GM19099 (cell line): ENCODE measurements around the gene FITM1.
A peak's percentile ranks its signal among the peaks of the same experiment; 100 is the strongest.

Source experiments
- POLR2A ChIP-seq: IDR thresholded peaks from 3 replicates; pipeline ENCODE4 v1.6.1; 2011; ENCODE audit warnings: low read depth; ENCODE audit not compliant: insufficient read length; ENCODE audit errors: extremely low read depth

FITM1 gene

DNA sequence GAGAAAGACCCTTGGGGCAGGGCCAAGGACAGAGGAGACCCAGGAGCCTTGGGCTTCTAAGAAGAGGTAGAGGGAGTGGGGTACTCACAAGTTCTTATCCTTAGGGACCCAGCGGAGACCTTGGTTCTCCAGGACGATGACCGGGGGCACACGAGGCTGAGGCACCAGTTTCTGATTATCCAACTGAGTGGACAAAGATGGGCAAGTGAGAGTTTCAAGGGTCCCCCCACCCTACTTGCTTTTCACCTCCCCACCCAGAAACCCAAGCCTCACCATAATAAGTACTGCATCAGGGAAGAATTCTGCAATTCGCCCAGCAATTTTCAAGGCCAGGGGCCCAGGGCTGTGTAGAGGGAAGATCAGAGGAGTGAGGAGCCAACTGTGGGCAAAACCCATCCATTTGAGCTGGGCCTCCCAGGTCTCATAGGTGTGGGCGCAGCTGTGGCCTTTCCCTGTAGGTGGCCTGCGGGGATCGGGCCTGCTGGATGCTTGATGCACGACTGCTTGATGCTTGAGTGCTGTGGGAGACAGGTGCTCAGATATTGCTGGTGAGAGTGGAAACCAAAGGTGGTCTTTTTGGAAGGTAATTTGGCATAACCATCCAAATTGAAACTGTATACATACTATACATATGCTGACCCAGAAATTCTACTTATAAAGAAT, 8.9 kb downstream of the FITM1 start:
- no peak for TF ChIP-seq POLR2A

DNA sequence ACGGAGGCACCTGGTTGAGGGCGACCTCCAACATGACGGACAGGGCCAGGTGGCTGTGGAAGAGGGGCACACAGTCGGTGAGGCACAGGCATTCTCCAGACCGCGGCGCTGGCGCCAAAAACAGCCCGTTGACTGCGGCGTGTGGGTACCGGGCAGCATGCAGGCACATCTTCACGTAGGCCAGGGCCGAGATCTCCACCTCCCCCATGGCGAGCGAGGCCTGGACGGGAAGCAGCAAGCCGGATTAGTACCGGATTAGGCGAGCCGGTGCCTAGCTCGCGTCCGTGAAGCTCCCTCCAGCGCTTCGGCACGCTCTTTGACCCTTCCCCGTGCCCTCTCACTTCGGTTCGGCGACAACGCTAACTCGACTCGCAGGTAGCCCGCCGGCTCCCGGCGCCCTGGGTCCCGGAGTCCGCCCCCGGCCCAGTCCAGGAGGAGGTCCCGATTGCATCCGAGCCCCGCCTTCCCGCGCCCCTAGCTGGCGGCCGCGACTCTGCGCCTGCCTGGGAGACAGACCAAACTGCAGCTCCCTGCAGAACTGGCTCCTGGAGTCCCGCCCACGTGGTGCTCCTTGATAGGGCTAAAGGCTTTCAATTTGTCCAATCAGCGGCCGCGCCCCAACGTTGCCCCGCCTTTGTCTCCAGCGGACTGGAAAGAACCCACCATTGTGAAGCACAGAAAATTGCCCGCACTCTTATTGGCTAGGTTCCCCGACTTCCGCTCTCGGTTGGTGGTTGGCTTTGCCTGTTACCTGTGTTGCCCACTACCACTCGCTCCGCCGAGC, 10.8 kb downstream of the FITM1 start, which contains the start of gene EMC9:
TSS of gene EMC9 (minus strand) at position 495 of the 784 bp plus-strand sequence. CDS start at position 208, 287 bp downstream.
- peak; percentile 91 for TF ChIP-seq POLR2A

DNA sequence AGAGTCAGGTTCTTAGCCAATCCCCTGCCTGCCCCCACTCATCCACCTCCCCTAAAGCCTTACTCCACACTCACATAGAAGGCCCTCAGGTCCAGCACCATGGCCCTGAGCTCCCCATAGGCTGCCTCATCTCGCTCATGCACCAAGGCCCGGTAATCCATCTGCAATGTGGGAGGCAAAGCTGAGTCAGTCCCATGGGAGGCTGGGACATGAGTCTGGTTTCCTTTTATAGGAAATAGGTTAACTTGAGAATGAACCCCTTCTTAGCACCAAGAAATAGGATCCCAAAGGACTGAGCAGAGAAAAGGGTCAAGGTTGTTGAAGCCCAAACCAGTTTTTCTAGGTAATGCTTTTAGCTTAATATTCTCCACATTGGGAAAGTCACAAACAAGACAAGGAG, 13.1 kb downstream of the FITM1 start:
- no peak for TF ChIP-seq POLR2A

- no peak for TF ChIP-seq POLR2A
Observed at GRCh38 chr14:24144451-24144850, 14.0 kb downstream of the FITM1 start.

- no peak for TF ChIP-seq POLR2A
Observed at GRCh38 chr14:24145219-24145618, 14.8 kb downstream of the FITM1 start.

GRCh38 chr14:24145690-24146452, 15.4 kb downstream of the FITM1 start:
- TF ChIP-seq POLR2A: no peak

DNA sequence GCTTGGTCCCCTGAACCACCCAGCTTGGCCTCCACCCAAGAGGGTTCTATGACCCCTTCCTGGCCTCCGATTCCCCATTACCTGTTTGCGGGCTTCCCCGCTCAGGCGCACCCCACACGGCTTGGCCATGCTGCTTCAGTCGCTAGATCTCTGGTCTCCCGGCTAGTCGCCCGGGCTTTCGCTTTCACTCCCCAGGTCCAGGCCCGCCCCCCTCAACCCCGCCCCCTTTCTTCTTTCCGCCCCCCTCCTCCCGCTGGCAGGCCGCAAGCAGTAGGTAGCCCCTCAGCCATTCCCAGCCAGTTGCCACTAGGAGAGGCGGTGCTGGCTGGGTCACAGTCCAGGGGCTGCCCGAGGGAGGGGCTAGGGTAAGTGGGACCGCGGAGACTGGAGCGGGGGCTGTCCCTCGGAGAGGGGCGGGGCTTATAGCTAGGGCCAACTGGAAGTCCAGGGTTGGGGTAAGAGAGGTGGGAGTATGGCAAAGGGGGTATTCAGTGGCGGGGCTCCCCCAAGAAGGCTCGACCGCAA, 16.1 kb downstream of the FITM1 start, which contains the start of gene PSME2:
TSS of gene PSME2 (minus strand) at position 158 of the 525 bp plus-strand sequence. CDS start at position 129, 29 bp downstream.
- peak; percentile 11 for TF ChIP-seq POLR2A

- peak; percentile 72 for TF ChIP-seq POLR2A
Observed at GRCh38 chr14:24146978-24147760, 16.7 kb downstream of the FITM1 start, which contains the start of gene RNF31. RNF31 (plus strand) TSS chr14:24147498; CDS start chr14:24147699, 201 bp downstream.

- no peak for TF ChIP-seq POLR2A
Observed at GRCh38 chr14:24147761-24148428, 17.4 kb downstream of the FITM1 start.

DNA sequence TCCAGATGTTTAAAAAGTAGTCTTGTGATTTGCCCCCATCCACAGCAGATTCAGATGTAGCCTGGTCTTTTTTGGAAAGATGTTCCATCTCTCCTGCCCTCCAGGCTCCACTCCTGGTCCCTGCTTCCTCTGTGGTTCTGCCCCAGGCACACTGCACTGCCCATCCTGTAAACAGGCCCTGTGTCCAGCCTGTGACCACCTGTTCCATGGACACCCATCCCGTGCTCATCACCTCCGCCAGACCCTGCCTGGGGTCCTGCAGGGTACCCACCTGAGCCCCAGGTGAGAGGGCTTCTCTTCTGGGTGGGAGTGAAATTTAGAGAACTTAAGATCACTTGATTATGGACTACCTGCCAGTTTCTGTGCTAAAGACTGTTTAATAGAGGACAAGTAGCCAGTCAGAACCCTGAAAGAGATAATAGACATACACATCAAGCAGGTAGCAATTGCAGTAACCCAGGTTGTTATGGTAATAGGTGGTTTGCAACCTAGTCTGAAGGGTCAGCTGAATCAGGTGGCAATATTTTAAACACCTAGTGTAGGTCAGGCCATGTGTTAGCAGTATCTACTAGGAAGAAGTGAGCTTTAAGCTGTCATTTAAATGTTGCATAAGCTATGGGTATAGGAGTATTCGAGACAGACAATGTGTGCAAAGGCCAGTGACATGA, 19.0 kb downstream of the FITM1 start:
- TF ChIP-seq POLR2A: no peak

DNA sequence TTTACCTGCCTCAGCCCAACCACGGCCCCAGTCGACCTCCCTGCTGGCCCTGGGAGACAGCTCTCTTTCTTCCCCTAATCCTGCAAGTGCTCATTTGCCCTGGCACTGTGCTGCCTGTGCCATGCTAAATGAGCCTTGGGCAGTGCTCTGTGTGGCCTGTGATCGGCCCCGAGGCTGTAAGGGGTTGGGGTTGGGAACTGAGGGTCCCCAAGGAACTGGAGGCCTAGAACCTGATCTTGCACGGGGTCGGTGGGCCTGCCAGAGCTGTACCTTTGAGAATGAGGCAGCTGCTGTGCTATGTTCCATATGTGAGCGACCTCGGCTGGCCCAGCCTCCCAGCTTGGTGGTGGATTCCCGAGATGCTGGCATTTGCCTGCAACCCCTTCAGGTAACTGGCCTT, 19.6 kb downstream of the FITM1 start:
- TF ChIP-seq POLR2A: no peak

DNA sequence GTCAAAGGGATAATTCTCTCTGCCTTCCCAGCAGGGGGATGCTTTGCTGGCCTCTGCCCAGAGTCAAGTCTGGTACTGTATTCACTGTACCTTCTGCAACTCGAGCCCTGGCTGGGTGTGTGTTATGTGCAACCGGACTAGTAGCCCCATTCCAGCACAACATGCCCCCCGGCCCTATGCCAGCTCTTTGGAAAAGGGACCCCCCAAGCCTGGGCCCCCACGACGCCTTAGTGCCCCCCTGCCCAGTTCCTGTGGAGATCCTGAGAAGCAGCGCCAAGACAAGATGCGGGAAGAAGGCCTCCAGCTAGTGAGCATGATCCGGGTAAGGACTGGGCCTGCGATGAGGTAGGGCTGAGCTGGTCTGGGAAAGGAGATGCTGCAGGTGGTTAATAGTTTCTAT, 20.1 kb downstream of the FITM1 start:
- no peak for TF ChIP-seq POLR2A

DNA sequence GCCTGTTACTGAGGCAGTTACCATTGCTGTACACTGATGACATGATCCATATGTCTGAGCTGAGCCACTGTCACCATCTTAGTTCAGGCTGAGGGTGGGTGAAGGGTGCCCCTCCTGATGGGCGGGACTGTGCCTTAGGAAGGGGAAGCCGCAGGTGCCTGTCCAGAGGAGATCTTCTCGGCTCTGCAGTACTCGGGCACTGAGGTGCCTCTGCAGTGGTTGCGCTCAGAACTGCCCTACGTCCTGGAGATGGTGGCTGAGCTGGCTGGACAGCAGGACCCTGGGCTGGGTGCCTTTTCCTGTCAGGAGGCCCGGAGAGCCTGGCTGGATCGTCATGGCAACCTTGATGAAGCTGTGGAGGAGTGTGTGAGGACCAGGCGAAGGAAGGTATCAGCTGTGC, 20.5 kb downstream of the FITM1 start:
- no peak for TF ChIP-seq POLR2A
